ENCODE measurements around the gene ARL2BP. TPM values are rescaled to one million over a fixed set of nuclear protein-coding genes. Genes with fewer than 3 reads are reported as not detected.

The ARL2BP gene
- total RNA-seq, 2 donors from 2014 or later, result 28.3 to 32.3 TPM

GRCh38 chr16:57225978-57226377 lies 19.1 kb upstream of the ARL2BP start:
- H3K4me1 Mint-ChIP-seq (ENCODE audit: low read depth in 2 of 2), result no peaks in the 10 kb centered on the region
- peaks cover 20% of the 10 kb centered on the region for H3K36me3 Mint-ChIP-seq
- ATAC-seq (no peak), DNase-seq (ENCODE audit: low spot score) (no peak)
- H3K27ac Mint-ChIP-seq, result no peak overlapping the region
- H3K27me3 Mint-ChIP-seq, result no peaks in the 10 kb centered on the region
- no peak overlapping the region for H3K4me3 Mint-ChIP-seq
- H3K9me3 Mint-ChIP-seq, result no peaks in the 10 kb centered on the region

GRCh38 chr16:57226701-57227621 lies 18.1 kb upstream of the ARL2BP start:
- Mint-ChIP-seq H3K9me3 (no peaks in the 10 kb centered on the region), H3K27ac (peak overlapping the region in 1 of 2 donors; percentile 15), H3K4me3 (no peak overlapping the region), H3K27me3 (no peaks in the 10 kb centered on the region), H3K36me3 (peaks cover 20% of the 10 kb centered on the region), H3K4me1 (ENCODE audit: low read depth in 2 of 2) (no peaks in the 10 kb centered on the region)
- DNase-seq (ENCODE audit: low spot score), result no peak
- no peak for ATAC-seq

DNA sequence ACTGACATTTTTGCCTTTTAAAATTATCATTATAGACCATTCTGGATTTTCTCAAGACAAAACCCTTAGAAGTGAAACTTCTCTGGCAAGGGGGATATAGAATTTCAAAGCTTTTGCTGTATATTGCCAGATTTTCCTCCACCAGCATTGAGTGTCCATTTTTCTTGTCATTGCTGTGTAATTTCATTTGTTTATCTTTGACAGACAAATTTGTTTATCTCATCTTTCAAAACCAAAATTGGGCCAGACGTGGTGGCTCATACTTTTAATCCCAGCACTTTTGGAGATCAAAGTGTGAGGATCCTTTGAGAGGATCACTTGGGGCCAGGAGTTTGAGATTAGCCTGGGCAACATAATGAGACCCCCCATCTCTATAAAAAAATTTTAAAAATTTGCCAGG lies 16.0 kb upstream of the ARL2BP start:
- Mint-ChIP-seq H3K4me1 (ENCODE audit: low read depth in 2 of 2) (no peaks in the 10 kb centered on the region), H3K9me3 (no peaks in the 10 kb centered on the region), H3K27me3 (no peaks in the 10 kb centered on the region), H3K4me3 (no peak overlapping the region), H3K36me3 (peaks cover 29% of the 10 kb centered on the region), H3K27ac (no peak overlapping the region)
- ATAC-seq (no peak), DNase-seq (ENCODE audit: low spot score) (no peak)

DNA sequence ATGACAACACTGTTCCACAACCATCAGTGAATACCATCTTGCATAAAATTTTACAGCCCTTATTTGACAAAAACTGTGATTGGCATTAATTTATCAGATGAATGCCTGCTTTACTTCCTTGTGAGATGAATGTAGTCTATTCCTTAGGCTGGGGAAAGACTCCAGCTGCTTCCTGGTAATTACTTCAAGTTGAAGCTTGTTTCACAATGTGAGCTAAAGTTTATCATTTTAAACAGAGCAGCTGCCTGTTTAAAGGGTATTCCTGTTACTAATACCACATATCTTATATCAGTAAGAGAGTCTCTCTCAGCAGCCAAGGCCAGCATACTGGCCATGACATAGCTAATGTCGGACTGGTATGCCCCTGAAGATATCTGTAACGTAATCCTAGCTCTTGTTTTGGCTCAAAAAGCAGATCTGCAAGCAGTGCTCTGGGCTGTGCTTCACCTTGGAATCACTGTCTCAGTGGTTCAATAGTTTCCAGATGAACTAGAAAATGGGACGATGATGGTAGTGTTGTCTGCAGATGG lies 13.2 kb upstream of the ARL2BP start:
- DNase-seq (ENCODE audit: low spot score) (no peak), ATAC-seq (no peak)
- no peak overlapping the region for H3K4me3 Mint-ChIP-seq
- H3K27me3 Mint-ChIP-seq, result no peaks in the 10 kb centered on the region
- H3K4me1 Mint-ChIP-seq (ENCODE audit: low read depth in 2 of 2), result peaks cover 0 to 5% of the 10 kb centered on the region in 2 donors
- H3K36me3 Mint-ChIP-seq, result peaks cover 37% of the 10 kb centered on the region
- no peaks in the 10 kb centered on the region for H3K9me3 Mint-ChIP-seq
- no peak overlapping the region for H3K27ac Mint-ChIP-seq

- peaks cover 37% of the 10 kb centered on the region for H3K36me3 Mint-ChIP-seq
- H3K4me1 Mint-ChIP-seq (ENCODE audit: low read depth in 2 of 2), result peaks cover 11 to 12% of the 10 kb centered on the region in 2 donors
- no peak for DNase-seq (ENCODE audit: low spot score)
- no peaks in the 10 kb centered on the region for H3K9me3 Mint-ChIP-seq
- H3K27me3 Mint-ChIP-seq, result no peaks in the 10 kb centered on the region
- no peak overlapping the region for H3K4me3 Mint-ChIP-seq
- H3K27ac Mint-ChIP-seq, result peak overlapping the region in 1 of 2 donors; percentile 13
- no peak for ATAC-seq
These were observed 10.9 kb upstream of the ARL2BP start for GRCh38 chr16:57233944-57234706.

DNA sequence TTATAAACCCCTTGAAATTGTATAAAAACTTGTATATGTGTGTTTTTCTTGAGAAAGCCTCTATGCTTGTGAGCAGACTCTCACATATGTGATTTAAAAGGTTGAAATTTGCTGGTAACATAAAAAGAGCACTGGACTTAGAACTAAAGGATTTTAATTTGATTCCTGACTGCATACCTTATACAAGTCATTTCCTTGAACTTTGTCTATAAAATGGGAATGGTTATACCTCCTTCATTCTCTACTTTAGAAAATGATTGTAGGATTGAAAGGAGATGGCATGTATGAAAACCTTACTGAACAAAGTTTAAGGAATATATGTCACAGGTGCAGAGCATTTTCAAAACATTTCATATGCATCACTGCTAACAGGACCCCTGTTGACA lies 10.4 kb upstream of the ARL2BP start:
- peaks cover 40% of the 10 kb centered on the region for H3K36me3 Mint-ChIP-seq
- H3K4me3 Mint-ChIP-seq, result no peak overlapping the region
- no peaks in the 10 kb centered on the region for H3K9me3 Mint-ChIP-seq
- ATAC-seq (no peak), DNase-seq (ENCODE audit: low spot score) (no peak)
- H3K4me1 Mint-ChIP-seq (ENCODE audit: low read depth in 2 of 2), result peaks cover 13 to 16% of the 10 kb centered on the region in 2 donors
- no peaks in the 10 kb centered on the region for H3K27me3 Mint-ChIP-seq
- H3K27ac Mint-ChIP-seq, result peak overlapping the region in 1 of 2 donors; percentile 13

DNA sequence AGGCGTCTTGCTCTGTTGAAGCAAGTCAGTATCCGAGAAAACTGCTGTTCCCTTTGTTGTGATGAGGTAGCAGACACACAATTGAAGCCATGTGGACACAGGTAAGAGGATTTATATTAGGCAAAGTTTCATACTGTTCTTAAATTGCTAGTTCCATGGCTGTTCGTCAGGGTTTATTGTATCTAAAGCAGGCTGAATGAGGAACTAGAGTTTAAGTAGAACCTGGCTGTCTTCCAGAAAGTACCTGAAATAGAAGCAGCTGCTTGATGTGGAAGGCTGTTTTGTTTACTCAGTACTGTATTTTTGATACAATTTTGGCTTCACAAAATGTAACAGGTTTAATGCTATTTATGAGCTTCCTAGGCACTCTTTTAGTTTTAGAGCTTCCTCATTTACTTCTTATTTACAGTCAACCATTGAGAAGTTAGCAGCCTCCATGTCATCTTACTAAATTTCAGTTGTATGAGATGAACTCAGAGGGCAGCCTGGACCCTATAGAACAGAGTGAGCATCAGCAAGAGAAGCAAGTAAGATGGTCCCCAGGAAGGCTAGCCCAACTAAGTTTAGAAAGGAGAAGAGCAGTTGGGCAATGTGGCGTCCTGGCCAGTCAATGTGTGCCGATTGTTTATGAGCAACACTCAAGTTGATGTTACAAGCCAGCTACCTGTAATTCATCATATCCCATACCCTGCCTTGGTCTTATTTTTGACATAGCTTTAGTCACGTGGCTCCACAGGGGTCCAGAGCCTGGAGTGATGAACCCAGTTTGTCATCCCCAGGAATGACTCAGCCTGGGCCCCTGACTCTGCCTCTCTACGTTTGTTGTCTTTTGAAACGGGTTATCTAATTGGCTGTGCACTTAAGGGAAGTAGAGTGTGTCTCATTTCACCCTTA lies 9.7 kb upstream of the ARL2BP start:
- peaks cover 40% of the 10 kb centered on the region for H3K36me3 Mint-ChIP-seq
- peak in 1 of 2 donors; percentile 78 for ATAC-seq

DNA sequence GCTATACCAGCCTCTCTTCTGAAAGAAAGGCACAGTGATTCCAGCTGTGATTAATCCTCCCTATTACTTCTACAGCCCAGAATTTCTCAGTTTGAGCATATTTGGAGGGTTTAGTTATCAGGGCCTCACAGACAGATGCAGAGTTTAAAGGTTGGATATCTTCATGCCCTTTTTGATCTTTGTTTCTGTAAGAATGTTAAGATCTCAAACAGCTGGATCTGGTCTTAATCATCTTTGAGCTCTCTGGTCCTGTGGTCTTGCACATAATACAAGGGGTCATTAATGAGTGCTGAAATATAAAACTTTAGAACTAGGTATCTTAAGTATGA lies 9.1 kb upstream of the ARL2BP start:
- no peak for ATAC-seq
- Mint-ChIP-seq H3K27me3 (no peaks in the 10 kb centered on the region), H3K36me3 (peaks cover 40% of the 10 kb centered on the region), H3K4me3 (no peak overlapping the region), H3K4me1 (ENCODE audit: low read depth in 2 of 2) (peaks cover 22 to 23% of the 10 kb centered on the region in 2 donors), H3K27ac (peak overlapping the region; percentile 49 to 75), H3K9me3 (no peaks in the 10 kb centered on the region)
- DNase-seq (ENCODE audit: low spot score), result no peak

More for the DNA sequence above, 9.7 kb upstream of the ARL2BP start:
- no peaks in the 10 kb centered on the region for H3K9me3 Mint-ChIP-seq
- no peaks in the 10 kb centered on the region for H3K27me3 Mint-ChIP-seq
- H3K4me1 Mint-ChIP-seq (ENCODE audit: low read depth in 2 of 2), result peaks cover 16 to 17% of the 10 kb centered on the region in 2 donors
- H3K27ac Mint-ChIP-seq, result peak overlapping the region; percentile 49 to 75
- no peak for DNase-seq (ENCODE audit: low spot score)
- H3K4me3 Mint-ChIP-seq, result no peak overlapping the region

GRCh38 chr16:57238682-57239081 lies 6.4 kb upstream of the ARL2BP start:
- Mint-ChIP-seq H3K27ac (peak overlapping the region; percentile 79 to 83), H3K9me3 (no peaks in the 10 kb centered on the region), H3K4me3 (peak overlapping the region; percentile 56), H3K27me3 (no peaks in the 10 kb centered on the region), H3K4me1 (ENCODE audit: low read depth in 2 of 2) (peaks cover 31 to 34% of the 10 kb centered on the region in 2 donors), H3K36me3 (peaks cover 26% of the 10 kb centered on the region)
- DNase-seq (ENCODE audit: low spot score), result no peak
- ATAC-seq, result peak in 1 of 2 donors; percentile 3

GRCh38 chr16:57239107-57239506 lies 6.0 kb upstream of the ARL2BP start:
- peak; percentile 78 for DNase-seq (ENCODE audit: low spot score)
- H3K9me3 Mint-ChIP-seq, result no peaks in the 10 kb centered on the region
- peak overlapping the region; percentile 79 to 83 for H3K27ac Mint-ChIP-seq
- peak; percentile 91 to 93 for ATAC-seq
- no peaks in the 10 kb centered on the region for H3K27me3 Mint-ChIP-seq
- H3K4me3 Mint-ChIP-seq, result peak overlapping the region; percentile 56
- peaks cover 33 to 34% of the 10 kb centered on the region in 2 donors for H3K4me1 Mint-ChIP-seq (ENCODE audit: low read depth in 2 of 2)
- peaks cover 22% of the 10 kb centered on the region for H3K36me3 Mint-ChIP-seq

GRCh38 chr16:57240851-57241250 lies 4.2 kb upstream of the ARL2BP start:
- ATAC-seq (no peak), DNase-seq (ENCODE audit: low spot score) (no peak)
- H3K27me3 Mint-ChIP-seq, result no peaks in the 10 kb centered on the region
- H3K4me3 Mint-ChIP-seq, result no peak overlapping the region
- H3K27ac Mint-ChIP-seq, result peak overlapping the region; percentile 30 to 79
- H3K36me3 Mint-ChIP-seq, result peaks cover 19% of the 10 kb centered on the region
- no peaks in the 10 kb centered on the region for H3K9me3 Mint-ChIP-seq
- peaks cover 45% of the 10 kb centered on the region in 2 donors for H3K4me1 Mint-ChIP-seq (ENCODE audit: low read depth in 2 of 2)

- Mint-ChIP-seq H3K4me1 (ENCODE audit: low read depth in 2 of 2) (peaks cover 43 to 47% of the 10 kb centered on the region in 2 donors), H3K4me3 (peak overlapping the region; percentile 15), H3K9me3 (no peaks in the 10 kb centered on the region), H3K27me3 (no peaks in the 10 kb centered on the region), H3K36me3 (peaks cover 16% of the 10 kb centered on the region), H3K27ac (peak overlapping the region in 1 of 2 donors; percentile 1)
- ATAC-seq, result no peak
- DNase-seq (ENCODE audit: low spot score), result no peak
These were observed 2.4 kb upstream of the ARL2BP start for GRCh38 chr16:57242650-57243049.

DNA sequence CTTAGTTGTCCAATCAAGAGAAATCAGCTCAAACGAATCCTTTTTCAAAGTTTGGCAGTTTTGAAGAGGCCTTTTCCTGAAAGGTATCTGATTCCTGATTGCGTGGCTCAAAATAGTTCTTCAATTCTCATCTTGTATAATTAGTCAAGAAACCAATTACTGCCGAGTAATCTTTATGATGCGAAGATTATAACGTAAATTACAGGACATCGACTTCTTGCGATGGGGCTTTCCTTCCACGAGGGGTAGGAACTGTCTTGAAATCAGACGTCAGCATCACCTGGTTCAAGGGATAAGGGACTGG lies 644 bp upstream of the ARL2BP start:
- Mint-ChIP-seq H3K27me3 (no peaks in the 10 kb centered on the region), H3K27ac (peak overlapping the region; percentile 90 to 98), H3K4me1 (ENCODE audit: low read depth in 2 of 2) (peaks cover 34% of the 10 kb centered on the region in 2 donors), H3K4me3 (peak overlapping the region; percentile 94), H3K9me3 (no peaks in the 10 kb centered on the region), H3K36me3 (peaks cover 5% of the 10 kb centered on the region)
- ATAC-seq, result peak; percentile 43 to 48
- DNase-seq (ENCODE audit: low spot score), result no peak
